Adipose tissue (tissue), 3 donors: Measurements from ENCODE around the gene CDC42BPB. TPM values are rescaled to one million over a fixed set of nuclear protein-coding genes. Genes with fewer than 3 reads are reported as not detected.
"Not testable (repeated sequence)": the region's sequence is repeated elsewhere in the genome, so short reads cannot be mapped to it uniquely, and the experiment has no call there.

Experiments
- H3K27ac ChIP-seq: one replicate; pipeline ENCODE4 v1.5.1; 2013; ENCODE audit warnings: low read depth, low read length
- WGBS, 3 donors: extraction: QIAGEN DNeasy Blood & Tissue Kit; methylation state at CpG; one replicate each; pipeline ENCODE4 v1.1.7; 2013; 5-methylcytosine and 5-hydroxymethylcytosine counted together
- polyA plus RNA-seq, 3 donors: library from polyadenylated mRNA; stranded (reverse); fragments of 200-250 nt; gene quantifications; one replicate each; pipeline ENCODE4 v1.2.3, GENCODE V29; 2013
- donor health status: healthy with polysubstance abuse.
- donor health status: Bipolar disorder and iron deficiency.
- donor health status: healthy.

CDC42BPB gene
- polyA plus RNA-seq, 3 donors: 22.8 to 53.5 (median 39.0) TPM

GRCh38 chr14:102930138-102930752 lies 127.1 kb downstream of the CDC42BPB start:
- WGBS, 3 donors: 3 to 13% (median 9%) methylated on average over 23 to 74 of the region's 74 CpGs
- H3K27ac ChIP-seq: no peak overlapping the region

GRCh38 chr14:102929241-102930137 lies 127.9 kb downstream of the CDC42BPB start:
- no peak overlapping the region for H3K27ac ChIP-seq
- 4 to 5% (median 4%) methylated on average over 59 to 94 of the region's 94 CpGs for WGBS, 3 donors

- WGBS, 3 donors: 1 to 3% (median 2%) methylated on average over 80 to 94 of the region's 94 CpGs
- H3K27ac ChIP-seq: no peak overlapping the region
Measured at GRCh38 chr14:102928412-102929240, 128.7 kb downstream of the CDC42BPB start.

- H3K27ac ChIP-seq: no peak overlapping the region
- 9 to 29% (median 11%) methylated on average over 30 to 35 of the region's 35 CpGs for WGBS, 3 donors
Measured at GRCh38 chr14:102927878-102928411, 129.4 kb downstream of the CDC42BPB start.

GRCh38 chr14:102927346-102927877 lies 129.9 kb downstream of the CDC42BPB start:
- WGBS, 3 donors: 55 to 79% (median 64%) methylated on average over 19 of the region's 19 CpGs

GRCh38 chr14:102926840-102927239 lies 130.5 kb downstream of the CDC42BPB start:
- not testable (repeated sequence) for H3K27ac ChIP-seq

More at GRCh38 chr14:102927346-102927877, 129.9 kb downstream of the CDC42BPB start:
- H3K27ac ChIP-seq: no peak overlapping the region

GRCh38 chr14:102926104-102926503 lies 131.2 kb downstream of the CDC42BPB start:
- H3K27ac ChIP-seq: no peak overlapping the region
- 58 to 78% (median 72%) methylated on average over 12 of the region's 12 CpGs for WGBS, 3 donors

More at GRCh38 chr14:102926840-102927239, 130.5 kb downstream of the CDC42BPB start:
- WGBS, 3 donors: 92 to 97% (median 95%) methylated on average over 10 of the region's 10 CpGs

- H3K27ac ChIP-seq: no peak overlapping the region
- WGBS, 3 donors: 71 to 83% (median 78%) methylated on average over 11 of the region's 11 CpGs
Measured at GRCh38 chr14:102925646-102926045, 131.7 kb downstream of the CDC42BPB start.

GRCh38 chr14:102924632-102925588 lies 132.4 kb downstream of the CDC42BPB start:
- 84 to 86% (median 86%) methylated on average over 23 to 25 of the region's 25 CpGs for WGBS, 3 donors
- no peak overlapping the region for H3K27ac ChIP-seq

- 31 to 43% (median 39%) methylated on average over 8 to 11 of the region's 11 CpGs for WGBS, 3 donors
- H3K27ac ChIP-seq: no peak overlapping the region
Measured at GRCh38 chr14:102923925-102924486, 133.3 kb downstream of the CDC42BPB start.

- H3K27ac ChIP-seq: no peak overlapping the region
- 7 to 9% (median 7%) methylated on average over 53 of the region's 53 CpGs for WGBS, 3 donors
Measured at GRCh38 chr14:102923201-102923924, 134.0 kb downstream of the CDC42BPB start.

- WGBS, 3 donors: 8 to 11% (median 10%) methylated on average over 42 to 56 of the region's 56 CpGs
- H3K27ac ChIP-seq: no peak within 1 kb of the TSS
Measured at GRCh38 chr14:102922490-102923200, 134.7 kb downstream of the CDC42BPB start, which contains the start of gene AMN. Gene AMN, plus strand, starts transcription at chr14:102922663. Its CDS starts 26 bp downstream, at chr14:102922689.

GRCh38 chr14:102920998-102921304 lies 136.4 kb downstream of the CDC42BPB start:
- H3K27ac ChIP-seq: no peak overlapping the region
- WGBS, 3 donors: 97 to 100% (median 97%) methylated on average over 1 of the region's 1 CpG

GRCh38 chr14:102920273-102920997 lies 136.9 kb downstream of the CDC42BPB start:
- WGBS, 3 donors: 92 to 96% (median 96%) methylated on average over 5 of the region's 5 CpGs
- H3K27ac ChIP-seq: no peak overlapping the region

- WGBS, 3 donors: 47 to 62% (median 53%) methylated on average over 2 of the region's 2 CpGs
- H3K27ac ChIP-seq: no peak overlapping the region
Measured at GRCh38 chr14:102918438-102918837, 138.9 kb downstream of the CDC42BPB start.
